Measurements from ENCODE around the gene GGT7.

GGT7 gene

GRCh38 chr20:34895465-34895864, 22.8 kb upstream of the GGT7 start:
- ChIA-PET CTCF (no interaction called here), POLR2A (interaction anchor here (0.6 kb wide), 2 partner anchors 15 to 227 kb away, joined by 3 to 8 read pairs; no protein-coding TSS in a partner anchor)
- Histone ChIP-seq H3K9me3 (ENCODE audit: control insufficient read depth, insufficient read depth, low read depth, low read length) (no peaks in the 10 kb centered on the region), H3K4me1 (ENCODE audit: control insufficient read depth, insufficient read depth, low read length) (no peaks in the 10 kb centered on the region), H3K4me3 (ENCODE audit: low read depth, low read length) (no peak overlapping the region), H3K36me3 (ENCODE audit: control insufficient read depth in 2 of 2, insufficient read depth in 1 of 2, low read length in 2 of 2) (no peaks in the 10 kb centered on the region), H3K27ac (ENCODE audit: extremely low read depth, low read depth, low read length) (no peak overlapping the region)
- TF ChIP-seq ZNF449 (tag by site-specific recombination; IDR thresholded peaks at IDR 0.05): no peak
- no peak for TF ChIP-seq OVOL3 (tag by site-specific recombination; IDR thresholded peaks at IDR 0.05)
- no peak for TF ChIP-seq ZNF157 (tag by site-specific recombination; IDR thresholded peaks at IDR 0.05)
- TF ChIP-seq ZNF623 (tag by site-specific recombination; IDR thresholded peaks at IDR 0.05): no peak
- TF ChIP-seq ZNF24 (tag by site-specific recombination; IDR thresholded peaks at IDR 0.05): no peak
- TF ChIP-seq ZNF341 (tag by site-specific recombination; IDR thresholded peaks at IDR 0.05; ENCODE audit: low read depth): no peak
- no peak for TF ChIP-seq KLF8 (tag by site-specific recombination; IDR thresholded peaks at IDR 0.05)
- no peak for TF ChIP-seq ZNF654 (tag by site-specific recombination; IDR thresholded peaks at IDR 0.05; ENCODE audit: low read depth)
- TF ChIP-seq ZNF362 (tag by site-specific recombination; IDR thresholded peaks at IDR 0.05): no peak
- no peak for TF ChIP-seq ZBTB26 (tag by site-specific recombination; optimal IDR thresholded peaks at IDR 0.05)
- no peak for TF ChIP-seq ZNF701 (tag by site-specific recombination; IDR thresholded peaks at IDR 0.05)
- no peak for TF ChIP-seq ZBTB1 (tag by site-specific recombination; IDR thresholded peaks at IDR 0.05)
- TF ChIP-seq ZNF23 (tag by site-specific recombination; IDR thresholded peaks at IDR 0.05; ENCODE audit: borderline replicate concordance): no peak
- no peak for TF ChIP-seq ZEB2 (tag by site-specific recombination; IDR thresholded peaks at IDR 0.05)
- no peak for TF ChIP-seq IKZF3 (tag by site-specific recombination; IDR thresholded peaks at IDR 0.05)
- no peak for TF ChIP-seq ZNF16 (tag by site-specific recombination; IDR thresholded peaks at IDR 0.05; ENCODE audit: low read depth)
- TF ChIP-seq ZBTB8A (tag by site-specific recombination; IDR thresholded peaks at IDR 0.05): no peak
- TF ChIP-seq ZNF274 (IDR thresholded peaks at IDR 0.05; ENCODE audit: low read length): no peak
- TF ChIP-seq ZNF274 (tag by site-specific recombination; IDR thresholded peaks at IDR 0.05; ENCODE audit: borderline replicate concordance): no peak
- no peak for TF ChIP-seq ZNF76 (tag by site-specific recombination; IDR thresholded peaks at IDR 0.05; ENCODE audit: borderline replicate concordance, low read depth)
- TF ChIP-seq ZNF529 (tag by site-specific recombination; IDR thresholded peaks at IDR 0.05; ENCODE audit: insufficient replicate concordance): no peak

GRCh38 chr20:34894723-34895122, 22.1 kb upstream of the GGT7 start:
- Histone ChIP-seq H3K36me3 (ENCODE audit: control insufficient read depth in 2 of 2, insufficient read depth in 1 of 2, low read length in 2 of 2) (no peaks in the 10 kb centered on the region), H3K27ac (ENCODE audit: extremely low read depth, low read depth, low read length) (no peak overlapping the region), H3K4me1 (ENCODE audit: control insufficient read depth, insufficient read depth, low read length) (no peaks in the 10 kb centered on the region), H3K4me3 (ENCODE audit: low read depth, low read length) (no peak overlapping the region), H3K9me3 (ENCODE audit: control insufficient read depth, insufficient read depth, low read depth, low read length) (no peaks in the 10 kb centered on the region)
- ChIA-PET POLR2A (no interaction called here), CTCF (no interaction called here)
- TF ChIP-seq ZBTB21 (tag by site-specific recombination; IDR thresholded peaks at IDR 0.05) (no peak), ZNF174 (tag by site-specific recombination; IDR thresholded peaks at IDR 0.05) (no peak), ZNF114 (tag by site-specific recombination; IDR thresholded peaks at IDR 0.05) (no peak), ZNF362 (tag by site-specific recombination; IDR thresholded peaks at IDR 0.05) (no peak), ZNF140 (tag by site-specific recombination; IDR thresholded peaks at IDR 0.05) (no peak), ZNF48 (tag by site-specific recombination; IDR thresholded peaks at IDR 0.05) (no peak), ZNF843 (tag by site-specific recombination; IDR thresholded peaks at IDR 0.05) (no peak), ZNF76 (tag by site-specific recombination; IDR thresholded peaks at IDR 0.05; ENCODE audit: borderline replicate concordance, low read depth) (no peak), ZBTB7A (tag by site-specific recombination; IDR thresholded peaks at IDR 0.05; ENCODE audit: low read depth) (no peak), KLF16 (tag by site-specific recombination; IDR thresholded peaks at IDR 0.05) (no peak), ZNF777 (tag by site-specific recombination; IDR thresholded peaks at IDR 0.05; ENCODE audit: borderline replicate concordance) (no peak), ZFP41 (tag by site-specific recombination; IDR thresholded peaks at IDR 0.05; ENCODE audit: borderline replicate concordance) (no peak), GLI2 (tag by site-specific recombination; IDR thresholded peaks at IDR 0.05; ENCODE audit: borderline replicate concordance, low read depth) (no peak), ZNF549 (tag by site-specific recombination; IDR thresholded peaks at IDR 0.05) (no peak), ZIC2 (tag by site-specific recombination; IDR thresholded peaks at IDR 0.05) (no peak), ZNF514 (tag by site-specific recombination; IDR thresholded peaks at IDR 0.05) (no peak)

Data from HEK293 (cell line).